GM23338 (cell line): ENCODE measurements around the gene ACSBG1.

Experiments
- CREB1 ChIP-seq: fragments of 250-450 bp; sonication (Bioruptor Pico); IDR thresholded peaks from 2 replicates; pipeline ENCODE4 v1.5.0; 2020; ENCODE audit warnings: low read depth, mild to moderate bottlenecking, moderate library complexity
- CTCF ChIP-seq, 2 experiments: fragments of 200-600 bp in 1 of 2; sonication (generic) in 1 of 2; conservative IDR thresholded peaks; 2 replicates each; pipeline versions ENCODE4 v1.5.1 to v1.6.1; 2016 to 2017; ENCODE audit warnings: antibody characterized with exemption in 2 of 2, low read depth in 2 of 2, mild to moderate bottlenecking in 2 of 2, moderate library complexity in 1 of 2
- EZH2 ChIP-seq: fragments of 200-600 bp; sonication (generic); IDR thresholded peaks from one replicate; pipeline ENCODE4 v1.8.0; 2017; ENCODE audit warnings: antibody characterized with exemption, mild to moderate bottlenecking, low read depth; ENCODE audit not compliant: unreplicated experiment
- EZH2phosphoT487 ChIP-seq: fragments of 200-600 bp; sonication (generic); IDR thresholded peaks from one replicate; pipeline ENCODE4 v1.8.1; 2018; ENCODE audit warnings: antibody characterized with exemption; ENCODE audit not compliant: unreplicated experiment
- JUNB ChIP-seq: IDR thresholded peaks from one replicate; pipeline ENCODE4 v1.6.1; 2016; ENCODE audit warnings: antibody characterized with exemption; ENCODE audit not compliant: unreplicated experiment
- NANOG ChIP-seq: IDR thresholded peaks from 2 replicates; pipeline ENCODE4 v1.6.1; 2016; ENCODE audit warnings: antibody characterized with exemption, borderline replicate concordance
- POLR2AphosphoS5 ChIP-seq: IDR thresholded peaks from 2 replicates; pipeline ENCODE4 v1.6.1; 2016; ENCODE audit warnings: antibody characterized with exemption, low read depth
- REST ChIP-seq: IDR thresholded peaks from one replicate; pipeline ENCODE4 v1.6.1; 2018; ENCODE audit warnings: antibody characterized with exemption; ENCODE audit not compliant: unreplicated experiment
- STAT1 ChIP-seq: IDR thresholded peaks from one replicate; pipeline ENCODE4 v1.6.1; 2016; ENCODE audit warnings: antibody characterized with exemption; ENCODE audit not compliant: unreplicated experiment
- ZNF114 ChIP-seq: fragments of 250-450 bp; sonication (Bioruptor Pico); IDR thresholded peaks from 2 replicates; pipeline ENCODE4 v1.5.0; 2020; ENCODE audit warnings: mild to moderate bottlenecking, moderate library complexity
- ZNF331 ChIP-seq: fragments of 250-450 bp; sonication (Bioruptor Pico); IDR thresholded peaks from 2 replicates; pipeline ENCODE4 v1.5.0; 2020; ENCODE audit warnings: low read depth, mild to moderate bottlenecking, moderate library complexity

GRCh38 chr15:78156653-78157052 lies 77.7 kb downstream of the ACSBG1 start:
- TF ChIP-seq CTCF (conservative IDR thresholded peaks at IDR 0.05; ENCODE audit: low read depth in 2 of 2), result no peak
- no peak for TF ChIP-seq POLR2AphosphoS5
- TF ChIP-seq ZNF114 (CRISPR knock-in tag), result no peak
- no peak for TF ChIP-seq EZH2
- TF ChIP-seq CREB1, result no peak
- no peak for TF ChIP-seq JUNB
- TF ChIP-seq EZH2phosphoT487, result no peak
- no peak for TF ChIP-seq ZNF331
- no peak for TF ChIP-seq REST
- TF ChIP-seq NANOG, result no peak
- TF ChIP-seq STAT1, result no peak
